ENCODE data around the gene CLPTM1L. TPM values are rescaled to one million over a fixed set of nuclear protein-coding genes. Genes with fewer than 3 reads are reported as not detected.

The CLPTM1L gene
- total RNA-seq, 4 donors from 2014 or later: 68.8 to 102 (median 84.4) TPM

DNA sequence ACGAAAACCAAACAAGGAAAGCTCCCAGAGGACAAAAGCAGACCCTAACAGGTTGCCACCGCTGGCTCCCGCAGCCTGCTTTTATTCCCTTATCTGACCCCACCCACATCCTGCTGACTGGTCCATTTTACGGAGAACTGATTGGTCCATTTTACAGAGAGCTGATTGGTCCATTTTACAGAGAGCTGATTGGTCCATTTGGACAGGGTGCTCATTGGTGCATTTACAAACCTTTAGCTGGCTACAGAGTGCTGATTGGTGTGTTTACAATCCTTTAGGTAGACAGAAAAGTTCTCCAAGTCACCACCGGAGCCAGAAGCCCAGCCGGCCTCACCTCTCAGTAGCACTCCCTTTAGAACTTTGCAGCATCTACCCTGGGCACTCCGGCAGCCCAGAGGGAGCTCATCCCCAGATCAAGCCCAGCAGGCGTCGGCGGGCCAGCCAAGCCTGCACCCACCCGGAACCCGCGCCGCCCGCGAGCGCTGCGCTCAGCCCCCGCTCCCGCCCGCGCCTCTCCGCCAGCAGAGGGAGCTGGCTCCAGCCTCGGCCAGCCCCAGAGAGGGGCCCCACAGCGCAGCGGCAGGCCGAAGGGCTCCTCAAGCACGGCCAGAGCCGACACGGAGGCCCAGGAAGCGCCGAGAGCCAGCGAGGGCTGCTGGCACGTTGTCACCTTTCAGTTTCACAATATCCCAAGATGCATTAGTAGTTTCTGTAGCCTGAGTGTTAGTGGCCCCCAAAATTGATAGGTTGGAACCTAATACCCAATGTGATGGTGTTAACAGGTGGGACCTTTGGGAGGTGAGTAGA lies 35.3 kb upstream of the CLPTM1L start:
- TF ChIP-seq, protein P1, sequence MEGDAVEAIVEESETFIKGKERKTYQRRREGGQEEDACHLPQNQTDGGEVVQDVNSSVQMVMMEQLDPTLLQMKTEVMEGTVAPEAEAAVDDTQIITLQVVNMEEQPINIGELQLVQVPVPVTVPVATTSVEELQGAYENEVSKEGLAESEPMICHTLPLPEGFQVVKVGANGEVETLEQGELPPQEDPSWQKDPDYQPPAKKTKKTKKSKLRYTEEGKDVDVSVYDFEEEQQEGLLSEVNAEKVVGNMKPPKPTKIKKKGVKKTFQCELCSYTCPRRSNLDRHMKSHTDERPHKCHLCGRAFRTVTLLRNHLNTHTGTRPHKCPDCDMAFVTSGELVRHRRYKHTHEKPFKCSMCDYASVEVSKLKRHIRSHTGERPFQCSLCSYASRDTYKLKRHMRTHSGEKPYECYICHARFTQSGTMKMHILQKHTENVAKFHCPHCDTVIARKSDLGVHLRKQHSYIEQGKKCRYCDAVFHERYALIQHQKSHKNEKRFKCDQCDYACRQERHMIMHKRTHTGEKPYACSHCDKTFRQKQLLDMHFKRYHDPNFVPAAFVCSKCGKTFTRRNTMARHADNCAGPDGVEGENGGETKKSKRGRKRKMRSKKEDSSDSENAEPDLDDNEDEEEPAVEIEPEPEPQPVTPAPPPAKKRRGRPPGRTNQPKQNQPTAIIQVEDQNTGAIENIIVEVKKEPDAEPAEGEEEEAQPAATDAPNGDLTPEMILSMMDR (IDR thresholded peaks at IDR 0.05): peak; percentile 38 to 74 (median 62)
- no peak for TF ChIP-seq EP300 (IDR thresholded peaks at IDR 0.05)
- TF ChIP-seq POLR2A (IDR thresholded peaks at IDR 0.05): no peak
- WGBS, 2 donors: 30 to 35% methylated on average over 22 to 23 of the region's 34 CpGs

DNA sequence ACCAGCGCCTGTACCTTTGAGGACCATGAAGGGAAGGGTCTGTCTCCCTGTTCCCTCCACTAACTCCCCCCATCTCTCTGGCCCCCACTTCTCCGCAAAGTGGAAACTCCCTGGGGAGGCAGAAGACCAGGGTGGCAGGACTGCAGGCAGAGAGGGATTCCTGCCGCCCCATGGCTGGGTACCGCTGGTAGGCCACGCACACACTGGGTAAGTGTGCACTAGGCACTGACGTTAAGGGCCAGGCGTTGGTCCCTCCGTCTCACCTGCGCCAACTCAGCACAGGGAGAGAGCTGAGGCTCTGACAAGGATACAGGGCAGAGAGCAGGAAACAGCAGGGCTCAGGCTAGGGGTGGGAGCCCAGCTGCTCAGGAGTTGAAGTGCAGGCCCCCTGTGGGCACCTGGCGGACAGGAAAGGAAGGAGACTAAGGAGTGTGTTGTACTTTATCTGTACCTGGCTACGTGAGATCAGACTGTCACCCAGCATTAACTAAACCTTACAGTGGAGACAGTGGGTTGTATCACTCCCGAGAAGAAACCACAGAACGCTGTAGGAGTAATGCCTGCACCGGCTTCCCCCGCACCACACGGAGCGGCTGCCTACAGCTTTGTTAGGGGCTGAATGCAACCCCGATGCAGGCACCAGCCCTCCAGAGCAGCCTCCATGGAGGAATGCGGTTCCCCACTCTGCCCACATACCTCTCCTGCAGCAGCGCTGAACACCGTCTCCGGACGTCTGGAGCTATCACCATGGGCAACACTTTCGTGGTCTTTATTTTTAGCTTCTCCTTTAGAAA lies 34.2 kb upstream of the CLPTM1L start:
- DNase-seq (ENCODE audit: low spot score in 2 of 2): no peak
- H3K9me3 ChIP-seq: peaks cover 0 to 8% (median 0%) of the 10 kb centered on the region in 4 donors
- 95 to 96% methylated on average over 24 of the region's 24 CpGs for WGBS, 2 donors
- H3K4me3 ChIP-seq: no peak overlapping the region
- H3K4me1 ChIP-seq: peaks cover 0 to 6% (median 2%) of the 10 kb centered on the region in 4 donors
- H3K36me3 ChIP-seq: no peaks in the 10 kb centered on the region
- TF ChIP-seq POLR2A (IDR thresholded peaks at IDR 0.05) (no peak), EP300 (IDR thresholded peaks at IDR 0.05) (no peak)
- TF ChIP-seq, protein P1 (IDR thresholded peaks at IDR 0.05): no peak
- peaks cover 0 to 28% of the 10 kb centered on the region in 2 donors for H3K27me3 ChIP-seq
- no peak overlapping the region for H3K27ac ChIP-seq

More for the DNA sequence above, 35.3 kb upstream of the CLPTM1L start:
- Histone ChIP-seq H3K9me3 (peaks cover 0 to 8% (median 0%) of the 10 kb centered on the region in 4 donors), H3K27ac (no peak overlapping the region), H3K4me1 (peaks cover 0 to 7% (median 3%) of the 10 kb centered on the region in 4 donors), H3K27me3 (peaks cover 0 to 28% of the 10 kb centered on the region in 2 donors), H3K36me3 (no peaks in the 10 kb centered on the region), H3K4me3 (peak overlapping the region in 2 of 4 donors; percentile 6 to 33)
- DNase-seq (ENCODE audit: low spot score in 2 of 2): no peak

DNA sequence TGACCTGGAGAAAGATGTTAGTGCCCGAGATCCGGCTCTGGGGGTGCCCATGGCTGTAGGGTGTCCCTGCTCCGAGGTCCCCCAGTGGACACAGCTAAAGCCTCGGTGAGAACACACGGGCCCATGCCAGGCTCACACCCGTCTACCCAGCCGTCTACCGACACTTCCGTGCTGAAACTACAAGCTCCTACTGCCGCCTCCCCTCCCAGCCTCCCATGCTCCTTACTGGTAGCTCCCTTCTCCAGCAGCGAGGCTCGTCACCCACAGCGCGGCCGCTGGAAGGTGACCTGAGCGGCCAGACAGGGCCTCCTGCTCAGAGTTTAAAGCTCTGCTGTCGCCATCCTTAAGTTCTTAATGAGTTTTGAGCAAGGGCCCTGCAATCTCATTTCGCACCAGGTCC lies 33.2 kb upstream of the CLPTM1L start:
- Histone ChIP-seq H3K27me3 (peaks cover 0 to 29% of the 10 kb centered on the region in 2 donors), H3K27ac (no peak overlapping the region), H3K36me3 (no peaks in the 10 kb centered on the region), H3K4me1 (peaks cover 0 to 6% (median 2%) of the 10 kb centered on the region in 4 donors), H3K9me3 (peaks cover 0 to 8% (median 0%) of the 10 kb centered on the region in 4 donors), H3K4me3 (no peak overlapping the region)
- 91 to 92% methylated on average over 8 to 18 of the region's 18 CpGs for WGBS, 2 donors
- no peak for DNase-seq (ENCODE audit: low spot score in 2 of 2)
- TF ChIP-seq, protein P1 (IDR thresholded peaks at IDR 0.05): no peak
- no peak for TF ChIP-seq EP300 (IDR thresholded peaks at IDR 0.05)
- TF ChIP-seq POLR2A (IDR thresholded peaks at IDR 0.05): no peak

DNA sequence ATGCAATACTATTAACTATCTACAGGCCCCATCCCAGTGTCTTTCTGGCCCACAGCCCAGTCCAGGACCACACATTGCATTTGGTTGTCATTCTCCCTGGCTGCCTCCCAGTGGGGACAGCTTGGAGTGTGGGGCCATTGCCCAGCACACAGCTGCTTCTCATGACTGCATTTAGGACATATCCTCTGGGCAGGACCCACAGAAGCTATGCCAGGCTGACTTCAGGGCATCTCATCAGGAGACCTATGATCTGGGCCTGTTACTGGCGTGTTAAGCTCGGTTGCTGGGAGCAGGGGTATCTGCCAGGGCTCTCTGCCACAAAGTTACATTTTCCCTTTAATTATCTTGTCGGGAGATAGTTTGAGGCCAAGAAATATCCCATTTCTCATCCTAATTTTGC lies 32.1 kb upstream of the CLPTM1L start:
- Histone ChIP-seq H3K4me1 (peaks cover 0 to 6% (median 2%) of the 10 kb centered on the region in 4 donors), H3K36me3 (no peaks in the 10 kb centered on the region), H3K27me3 (peaks cover 0 to 32% of the 10 kb centered on the region in 2 donors), H3K9me3 (peaks cover 0 to 8% (median 0%) of the 10 kb centered on the region in 4 donors), H3K4me3 (no peak overlapping the region), H3K27ac (no peak overlapping the region)
- no peak for DNase-seq (ENCODE audit: low spot score in 2 of 2)
- no peak for TF ChIP-seq POLR2A (IDR thresholded peaks at IDR 0.05)
- TF ChIP-seq EP300 (IDR thresholded peaks at IDR 0.05): no peak
- TF ChIP-seq, protein P1 (IDR thresholded peaks at IDR 0.05): no peak
- 83 to 86% methylated on average over 3 of the region's 3 CpGs for WGBS, 2 donors

Data from tibial nerve (tissue), 4 donors.